Measurements from ENCODE around the gene ITFG1. TPM values are rescaled to one million over a fixed set of nuclear protein-coding genes. Genes with fewer than 3 reads are reported as not detected.

Gene ITFG1
- total RNA-seq, 1 donor from 2014 or later, result 29.3 TPM

GRCh38 chr16:47129755-47130435 lies 331.0 kb downstream of the ITFG1 start:
- intact Hi-C loops (cut with micrococcal nuclease), result no loop called here

DNA sequence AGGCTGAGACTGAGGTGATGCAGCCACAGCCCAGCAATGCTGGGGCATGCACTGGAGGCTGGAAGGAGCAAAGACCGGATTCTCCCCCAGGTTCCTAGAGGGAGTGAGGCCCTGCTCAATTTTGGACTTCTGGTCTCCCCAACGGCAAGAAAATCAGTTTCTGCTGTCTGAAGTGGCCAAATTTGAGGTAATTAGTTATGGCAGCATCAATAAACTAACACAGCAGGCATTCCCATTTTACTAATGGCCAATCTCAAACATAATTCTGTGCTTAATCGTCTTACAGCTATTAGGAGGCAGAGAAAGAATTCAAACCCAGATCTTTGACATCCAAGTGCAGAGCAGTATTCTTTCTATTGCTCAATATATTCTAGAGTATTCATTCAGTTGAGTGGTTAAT lies 333.3 kb downstream of the ITFG1 start:
- intact Hi-C loops (cut with micrococcal nuclease), result no loop called here

DNA sequence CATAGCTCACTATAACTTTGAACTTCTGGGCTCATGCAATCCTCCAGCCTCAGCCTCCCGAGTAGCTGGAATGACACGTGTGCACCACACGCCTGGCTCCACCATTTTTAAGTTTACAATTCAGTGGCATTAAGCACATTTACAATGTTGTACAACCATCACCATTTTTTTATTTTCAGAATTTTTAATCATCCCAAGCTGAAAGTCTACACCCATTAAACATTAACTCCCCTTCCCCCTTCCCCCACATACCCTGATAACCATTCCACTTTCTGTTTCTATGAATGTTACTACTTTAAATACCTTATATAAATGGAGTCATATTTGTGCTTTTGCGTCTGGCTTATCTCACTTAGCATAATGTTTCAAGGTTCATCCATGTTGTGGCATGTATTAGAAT lies 335.1 kb downstream of the ITFG1 start:
- intact Hi-C loops (cut with micrococcal nuclease), result no loop called here

DNA sequence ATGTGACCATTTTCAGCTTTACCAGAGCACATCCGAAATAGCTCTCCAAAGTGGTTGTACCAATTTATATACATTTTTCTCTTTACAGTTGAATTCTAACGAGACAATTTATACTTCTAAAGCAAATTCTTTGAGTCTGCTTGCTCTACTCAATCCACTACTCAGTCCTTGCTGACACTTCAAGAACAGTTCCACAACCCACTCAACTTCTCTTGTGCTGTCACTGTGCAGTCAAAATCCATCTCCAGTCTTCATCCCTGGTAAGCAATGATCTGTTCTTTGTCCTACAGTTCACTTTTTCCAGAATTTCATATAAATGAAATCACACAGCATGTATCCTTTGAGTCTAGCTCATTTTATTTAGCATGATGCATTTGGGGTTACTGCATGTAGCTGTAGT lies 347.7 kb downstream of the ITFG1 start:
- intact Hi-C loops (cut with micrococcal nuclease), result no loop called here

- intact Hi-C loops (cut with micrococcal nuclease), result no loop called here
Measured at GRCh38 chr16:47110939-47111338, 349.9 kb downstream of the ITFG1 start.

- intact Hi-C loops (cut with micrococcal nuclease), result no loop called here
Measured at GRCh38 chr16:47109361-47109760, 351.5 kb downstream of the ITFG1 start.

Other genes starting within 250 kb of the ITFG1 start
- 42.7 and 43.8 TPM in 2 replicates for gene PHKB, start 268 bp upstream of the ITFG1 start, total RNA-seq

All from T-helper 2 cell treated with Interferon-gamma antibody and Interleukin-4, amounts not matched to agents 100 ng/mL and 5 ng/mL, for 36 hours (primary cell).